D341Med (cell line): Measurements from ENCODE around the gene FAM53B.
"Not testable (repeated sequence)": the region's sequence is repeated elsewhere in the genome, so short reads cannot be mapped to it uniquely, and the experiment has no call there.

ENCODE experiments used
- DNase-seq: peaks from one replicate; pipeline ENCODE4 v3.0.0; 2012; ENCODE audit warnings: low spot score

The FAM53B gene

GRCh38 chr10:124626759-124627380 lies 117.3 kb downstream of the FAM53B start:
- DNase-seq: no peak

DNA sequence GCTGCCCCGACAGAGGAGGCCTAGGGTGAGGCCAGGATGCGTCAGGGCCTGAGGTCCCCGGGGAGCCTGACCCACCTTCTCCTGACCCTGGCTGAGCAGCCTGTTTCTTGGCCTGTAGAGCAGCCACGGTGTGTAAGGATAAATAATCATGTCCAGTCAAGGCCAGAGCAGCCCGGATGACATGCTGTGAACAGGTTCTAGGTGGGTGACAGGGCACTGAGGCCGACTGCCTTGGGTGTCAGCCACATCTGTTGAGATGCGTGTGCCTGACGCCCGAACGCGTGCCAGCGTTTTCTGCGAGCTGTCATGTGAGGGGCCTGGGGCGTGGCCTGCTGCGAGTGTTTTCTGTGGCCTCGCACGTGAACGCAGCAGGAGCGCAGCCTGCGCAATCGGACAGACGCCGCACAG lies 118.3 kb downstream of the FAM53B start:
- no peak for DNase-seq

DNA sequence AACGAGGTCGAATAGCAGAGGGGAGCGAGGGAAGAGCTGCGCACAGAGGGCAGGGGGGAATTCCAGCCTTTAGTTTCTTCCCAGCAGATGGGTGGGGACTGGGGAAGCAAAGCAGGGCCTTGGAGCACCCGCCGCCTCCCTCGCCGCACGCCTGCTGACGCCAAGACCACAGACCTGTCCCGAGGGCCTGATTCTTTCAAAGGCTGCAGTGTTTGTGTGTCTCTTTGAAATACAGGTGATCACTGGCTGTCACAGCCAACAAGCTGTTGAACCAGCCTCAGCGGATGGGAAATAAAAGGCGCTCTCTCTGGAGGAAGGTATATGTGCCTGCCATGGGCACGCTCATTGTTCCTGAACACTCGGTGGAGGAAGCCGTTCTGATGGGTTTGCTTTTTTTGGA lies 119.3 kb downstream of the FAM53B start:
- no peak for DNase-seq

GRCh38 chr10:124624466-124624865 lies 119.7 kb downstream of the FAM53B start:
- DNase-seq: no peak

GRCh38 chr10:124624006-124624405 lies 120.2 kb downstream of the FAM53B start:
- DNase-seq: no peak

GRCh38 chr10:124622866-124623536 lies 121.2 kb downstream of the FAM53B start:
- no peak for DNase-seq

DNA sequence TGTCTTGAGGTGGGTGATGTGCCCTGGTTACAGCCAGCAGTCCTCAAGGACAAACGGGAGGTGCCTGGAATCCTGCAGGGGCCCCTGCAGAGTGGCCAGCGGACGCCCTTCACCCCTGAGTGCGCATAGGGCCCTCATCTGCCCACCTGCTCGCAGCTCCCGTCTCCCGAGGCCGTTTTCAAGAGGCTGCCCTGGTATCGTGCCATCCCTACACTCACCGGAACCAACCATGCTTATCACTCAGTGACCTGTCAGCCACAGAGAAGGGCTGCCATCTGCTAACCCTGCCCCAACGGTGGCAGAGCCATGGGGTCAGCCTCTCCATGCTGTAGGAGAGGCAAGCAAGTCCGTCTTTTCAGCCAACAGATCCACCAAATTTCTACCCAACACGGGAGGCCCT lies 122.0 kb downstream of the FAM53B start:
- DNase-seq: no peak

DNA sequence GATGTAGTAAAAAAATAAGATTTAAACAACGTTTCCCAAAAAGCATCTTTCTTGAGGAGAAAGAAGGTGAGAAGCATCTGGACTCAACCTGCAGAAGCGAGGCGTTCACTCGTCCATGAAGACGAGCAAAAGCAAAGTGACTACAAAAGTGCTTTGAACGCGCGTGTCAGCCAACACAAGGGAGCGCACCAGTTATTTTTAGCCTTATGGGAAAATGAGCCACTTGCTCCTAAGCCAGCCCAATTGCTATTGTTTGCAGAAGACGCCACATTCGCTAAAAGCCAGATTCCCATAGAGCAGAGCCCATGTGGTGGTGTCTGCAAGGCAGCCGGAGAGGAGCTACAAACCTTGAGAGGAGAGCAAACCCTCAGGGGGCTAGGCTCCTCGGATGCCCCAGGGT lies 122.5 kb downstream of the FAM53B start:
- DNase-seq: no peak

DNA sequence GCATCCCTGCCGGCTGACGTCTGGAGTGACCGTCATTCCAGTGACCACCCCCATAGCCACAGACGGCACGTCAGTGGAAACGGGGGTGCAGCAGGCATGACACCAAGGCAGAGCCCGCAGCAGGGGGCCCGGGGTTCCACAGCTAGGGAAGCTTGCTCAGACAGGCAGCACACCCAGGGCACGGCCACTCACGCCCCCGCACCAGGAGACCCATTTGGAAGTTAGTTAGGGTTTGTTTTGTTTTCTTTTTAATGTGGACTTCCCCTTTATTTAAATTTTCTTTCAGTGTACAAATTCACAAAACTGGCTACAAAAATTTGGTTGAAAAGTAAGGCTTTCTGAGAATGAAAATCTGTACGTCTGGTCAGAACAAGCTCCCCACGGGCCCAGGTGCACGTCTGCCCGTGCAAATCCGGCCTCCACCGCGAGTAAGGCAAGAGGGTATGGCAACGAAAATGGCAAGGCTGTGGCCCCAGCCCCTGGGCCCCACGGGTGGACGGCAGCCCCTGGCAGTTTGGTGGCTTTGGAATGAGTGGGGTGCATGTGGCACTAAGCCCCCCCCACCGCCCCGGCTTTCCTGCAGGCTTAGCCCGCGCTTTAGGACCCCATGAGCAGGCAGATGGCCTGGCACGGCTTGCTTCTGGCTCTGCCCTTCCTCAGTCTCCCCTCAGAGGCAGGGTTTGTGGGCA lies 124.2 kb downstream of the FAM53B start:
- no peak for DNase-seq

GRCh38 chr10:124619195-124619594 lies 125.0 kb downstream of the FAM53B start:
- no peak for DNase-seq

GRCh38 chr10:124618470-124619073 lies 125.6 kb downstream of the FAM53B start:
- DNase-seq: no peak

DNA sequence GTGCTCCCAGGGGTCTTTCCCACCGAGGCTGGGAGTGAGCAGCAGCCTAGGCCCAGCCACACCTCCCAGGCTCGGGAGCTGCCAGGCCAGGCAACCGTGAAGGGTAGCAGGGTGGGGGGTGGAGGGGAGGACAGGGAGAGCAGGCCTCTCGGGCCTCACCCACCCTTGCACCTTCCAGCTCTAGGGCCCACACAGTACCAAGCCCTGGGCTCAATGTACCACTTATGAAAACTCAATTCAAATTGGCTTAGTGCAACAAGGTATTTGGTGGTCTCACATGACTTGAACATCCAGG lies 127.4 kb downstream of the FAM53B start:
- DNase-seq: no peak

DNA sequence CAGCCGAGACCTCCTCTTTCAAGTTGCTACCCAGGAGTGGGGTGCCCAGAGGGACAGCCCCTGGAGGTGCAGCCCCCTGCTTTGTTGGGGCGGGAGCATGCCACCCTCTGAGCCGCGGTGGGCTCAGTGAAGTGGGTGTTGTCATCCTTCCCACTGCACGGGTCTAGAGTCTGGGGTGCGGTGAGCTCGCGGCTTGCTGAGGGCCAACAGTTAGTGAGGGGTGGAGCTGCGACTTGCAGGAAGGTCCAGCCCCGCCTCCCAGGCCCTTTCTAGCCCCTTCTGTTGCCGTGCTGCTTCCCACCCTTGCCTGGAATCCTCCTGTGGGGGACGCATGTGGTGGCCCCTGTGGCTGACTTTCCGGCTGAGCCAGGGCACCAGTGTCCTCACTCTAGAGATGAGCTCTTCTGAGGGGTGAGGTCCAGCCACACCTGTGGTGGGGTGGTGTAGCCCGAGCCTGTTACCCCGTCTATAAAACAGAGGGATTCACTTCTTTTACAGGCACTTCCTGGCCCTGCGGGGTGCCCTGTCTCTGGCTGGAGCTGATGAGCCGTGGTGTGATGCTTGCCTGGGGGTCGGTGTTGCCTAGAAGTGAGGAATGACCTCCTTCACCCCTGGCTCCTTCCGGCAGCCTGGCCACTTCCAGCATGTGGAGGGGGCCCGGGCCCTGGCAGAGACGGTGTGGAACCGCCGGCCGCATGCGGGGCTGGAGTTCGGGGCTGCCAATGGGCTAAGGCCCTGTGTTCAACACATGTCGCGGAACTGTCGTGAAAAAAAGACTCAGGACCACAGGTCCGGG lies 127.9 kb downstream of the FAM53B start:
- no peak for DNase-seq

DNA sequence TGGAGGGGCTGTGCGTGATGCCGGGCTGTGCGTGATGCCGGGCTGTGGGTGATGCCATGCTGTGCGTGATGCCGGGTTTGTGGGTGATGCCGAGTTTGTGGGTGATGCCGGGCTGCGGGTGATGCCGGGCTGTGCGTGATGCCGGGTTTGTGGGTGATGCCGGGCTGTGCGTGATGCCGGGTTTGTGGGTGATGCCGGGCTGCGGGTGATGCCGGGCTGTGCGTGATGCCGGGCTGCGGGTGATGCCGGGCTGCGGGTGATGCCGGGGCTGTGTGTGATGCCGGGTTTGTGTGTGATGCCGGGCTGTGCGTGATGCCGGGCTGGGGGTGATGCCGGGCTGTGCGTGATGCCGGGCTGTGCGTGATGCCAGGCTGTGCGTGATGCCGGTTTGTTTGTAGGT lies 128.9 kb downstream of the FAM53B start:
- no peak for DNase-seq

- DNase-seq: no peak
These were observed 130.0 kb downstream of the FAM53B start for GRCh38 chr10:124614003-124614659.

DNA sequence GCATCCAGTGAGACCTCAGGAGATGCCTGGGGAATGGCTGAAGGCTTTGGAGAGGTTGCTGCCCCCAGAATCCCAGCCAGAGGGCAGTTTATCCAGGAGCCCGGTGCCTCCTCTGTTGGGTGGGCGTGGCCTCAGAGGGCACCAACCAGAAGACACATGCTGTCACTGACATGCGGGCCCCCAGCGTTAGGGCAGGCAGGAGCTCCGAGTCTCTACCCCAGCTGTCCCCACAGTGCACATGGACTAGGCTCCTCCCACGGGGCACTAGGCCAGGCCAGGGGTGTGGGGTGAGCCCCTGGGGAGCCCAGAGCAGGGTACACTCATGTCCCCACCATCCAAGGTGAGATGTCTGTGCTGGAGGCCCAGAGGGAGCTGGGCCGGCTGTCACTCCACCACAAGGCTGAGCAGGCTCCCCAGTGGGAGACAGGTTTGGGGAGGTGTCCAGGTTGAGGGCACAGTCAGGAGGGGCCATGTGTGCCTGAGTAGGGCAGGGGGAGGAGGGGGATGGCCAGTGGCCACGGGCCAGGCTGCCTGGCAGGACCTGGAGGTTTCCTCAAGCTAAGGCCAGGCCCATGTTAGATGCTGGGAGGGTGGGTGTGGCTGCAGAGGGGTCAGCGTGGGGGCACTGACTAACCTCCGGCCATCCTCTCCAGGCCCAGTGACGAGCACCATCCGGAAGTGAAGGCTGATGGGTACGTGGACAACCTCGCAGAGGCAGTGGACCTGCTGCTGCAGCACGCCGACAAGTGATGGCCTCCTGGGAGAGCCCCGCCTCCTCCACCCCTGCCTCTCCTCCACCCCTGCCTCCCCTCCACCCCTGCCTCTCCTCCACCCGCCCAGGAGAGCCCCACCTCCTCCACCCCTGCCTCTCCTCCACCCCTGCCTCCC lies 131.3 kb downstream of the FAM53B start:
- no peak for DNase-seq

DNA sequence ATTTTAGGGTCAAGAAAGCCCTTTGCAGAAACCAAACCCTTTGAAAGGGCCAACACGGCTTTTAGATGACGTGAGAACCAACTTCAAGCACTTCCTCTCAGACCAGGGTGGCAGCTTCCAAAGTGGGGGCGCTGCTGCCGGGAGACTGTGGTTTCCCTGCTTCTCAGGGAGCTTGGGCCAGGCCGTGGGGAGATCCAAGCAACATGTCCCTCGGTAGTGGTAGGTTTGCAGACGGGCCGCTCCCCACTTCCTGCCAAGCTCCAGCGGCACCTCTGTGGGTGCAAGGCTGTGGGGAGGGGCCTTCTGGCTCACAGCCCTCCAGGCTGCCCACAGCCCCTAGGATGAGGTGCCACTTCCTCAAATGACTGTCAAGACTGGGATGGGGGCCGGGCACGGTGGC lies 132.4 kb downstream of the FAM53B start:
- no peak for DNase-seq

- not testable (repeated sequence) for DNase-seq
These were observed 133.3 kb downstream of the FAM53B start for GRCh38 chr10:124610851-124611250.

GRCh38 chr10:124610186-124610585 lies 134.0 kb downstream of the FAM53B start:
- DNase-seq: not testable (repeated sequence)

GRCh38 chr10:124609698-124610097 lies 134.5 kb downstream of the FAM53B start:
- no peak for DNase-seq
